ENCODE measurements around the gene KCNA4.
"Not testable (repeated sequence)": the region's sequence is repeated elsewhere in the genome, so short reads cannot be mapped to it uniquely, and the experiment has no call there.

The KCNA4 gene

GRCh38 chr11:30016588-30017363 is at the start of gene KCNA4:
TSS of gene KCNA4 (minus strand) at chr11:30017030. CDS start at chr11:30012678, 4,352 bp downstream.
- DNase-seq (ENCODE audit: extremely low read depth in 1 of 2, low read depth in 1 of 2) = no peak

- DNase-seq (ENCODE audit: extremely low read depth in 1 of 2, low read depth in 1 of 2) = no peak
Observed at GRCh38 chr11:30062103-30062502, 45.3 kb upstream of the KCNA4 start.

GRCh38 chr11:30059172-30059815 is 42.5 kb upstream of the KCNA4 start:
- no peak for DNase-seq (ENCODE audit: extremely low read depth in 1 of 2, low read depth in 1 of 2)

GRCh38 chr11:30049214-30049613 is 32.4 kb upstream of the KCNA4 start:
- no peak for DNase-seq (ENCODE audit: extremely low read depth in 1 of 2, low read depth in 1 of 2)

- no peak for DNase-seq (ENCODE audit: extremely low read depth in 1 of 2, low read depth in 1 of 2)
Observed at GRCh38 chr11:30046578-30046945, 29.7 kb upstream of the KCNA4 start.

DNA sequence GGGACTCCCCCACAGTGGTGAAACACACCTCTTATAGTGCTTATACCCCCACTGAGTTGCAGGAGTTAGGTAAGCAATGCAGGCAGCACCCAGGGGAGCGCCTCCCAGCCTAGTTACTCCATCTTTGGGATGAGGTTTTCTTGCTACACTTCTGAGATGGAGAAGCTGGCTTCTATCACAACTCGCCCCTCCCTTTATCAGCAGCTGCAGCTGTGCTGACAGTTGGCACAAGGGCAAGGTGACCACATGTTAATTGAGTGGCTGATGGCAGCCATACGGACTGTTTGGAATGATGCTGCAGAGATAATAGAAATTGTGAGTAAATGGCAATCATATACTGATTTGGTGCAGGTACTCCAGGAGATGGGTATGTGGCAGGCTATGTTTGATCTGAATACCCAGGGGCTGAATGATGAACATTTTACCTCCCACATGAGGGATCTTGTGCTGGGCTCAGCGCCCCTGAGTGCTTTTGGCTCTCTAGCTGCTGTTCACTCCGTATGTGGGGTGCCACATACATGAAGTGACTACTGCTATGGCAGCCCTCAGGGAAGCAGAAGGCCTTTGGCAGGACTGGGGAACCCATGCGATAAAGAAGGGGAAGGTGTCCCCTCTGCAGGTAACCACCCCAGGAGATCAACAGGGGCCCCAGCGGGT is 29.2 kb upstream of the KCNA4 start:
- no peak for DNase-seq (ENCODE audit: extremely low read depth in 1 of 2, low read depth in 1 of 2)

- no peak for DNase-seq (ENCODE audit: extremely low read depth in 1 of 2, low read depth in 1 of 2)
Observed at GRCh38 chr11:30045144-30045543, 28.3 kb upstream of the KCNA4 start.

DNA sequence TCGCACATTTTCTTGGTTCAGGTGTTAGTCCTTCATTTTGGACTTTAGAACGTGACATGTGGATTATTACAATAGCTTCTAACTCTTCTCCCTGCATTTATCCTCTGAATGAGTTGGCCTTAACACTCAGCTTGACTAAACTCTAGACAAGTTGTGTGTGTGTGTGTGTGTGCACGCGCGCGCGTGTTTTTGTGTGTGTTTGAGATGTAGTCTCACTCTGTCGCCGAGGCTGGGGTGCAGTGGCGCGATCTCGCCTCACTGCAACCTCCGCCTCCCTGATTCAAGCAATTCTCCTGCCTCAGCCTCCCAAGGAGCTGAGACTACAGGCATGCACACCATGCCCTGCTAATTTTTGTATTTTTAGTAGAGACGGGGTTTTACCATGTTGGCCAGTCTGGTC is 24.3 kb upstream of the KCNA4 start:
- DNase-seq (ENCODE audit: extremely low read depth in 1 of 2, low read depth in 1 of 2) = no peak

DNA sequence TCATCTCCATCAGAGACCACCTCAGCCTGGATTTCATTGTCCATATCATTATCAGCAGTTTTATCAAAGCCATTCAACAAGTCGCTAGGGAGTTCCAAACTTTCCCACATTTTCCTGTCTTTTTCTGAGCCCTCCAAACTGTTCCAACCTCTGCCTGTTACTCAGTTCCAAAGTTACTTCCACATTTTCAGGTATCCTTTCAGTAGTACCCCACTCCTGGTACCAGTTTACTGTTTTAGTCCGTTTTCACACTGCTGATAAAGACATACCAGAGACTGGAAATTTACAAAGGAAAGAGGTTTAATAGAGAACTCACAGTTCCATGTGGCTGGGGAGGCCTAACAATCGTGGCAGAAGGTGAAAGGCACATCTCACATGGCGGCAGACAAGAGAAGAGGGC is 17.9 kb upstream of the KCNA4 start:
- not testable (repeated sequence) for DNase-seq (ENCODE audit: extremely low read depth in 1 of 2, low read depth in 1 of 2)

- DNase-seq (ENCODE audit: extremely low read depth in 1 of 2, low read depth in 1 of 2) = not testable (repeated sequence)
Observed at GRCh38 chr11:30034166-30034565, 17.3 kb upstream of the KCNA4 start.

- DNase-seq (ENCODE audit: extremely low read depth in 1 of 2, low read depth in 1 of 2) = no peak
Observed at GRCh38 chr11:30025396-30026139, 8.7 kb upstream of the KCNA4 start.

DNA sequence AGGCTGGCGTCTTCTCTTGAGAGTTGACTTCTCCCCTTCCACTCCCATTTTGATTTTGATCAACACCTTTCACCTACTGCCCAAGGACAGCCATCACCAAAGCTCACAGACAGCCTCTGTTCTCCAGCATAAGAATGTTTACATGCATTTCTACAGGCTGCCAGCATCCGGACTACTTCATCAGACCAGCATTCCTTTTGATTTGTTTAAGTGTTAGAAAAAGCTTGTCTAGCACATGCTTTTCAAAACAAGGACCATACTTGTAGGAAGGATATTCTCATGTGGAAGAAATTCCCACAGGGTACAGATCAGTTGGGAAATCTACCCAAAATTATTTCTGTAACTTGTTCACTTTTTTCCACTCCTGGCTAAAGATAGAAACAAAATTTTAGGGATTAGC is 6.2 kb upstream of the KCNA4 start:
- DNase-seq (ENCODE audit: extremely low read depth in 1 of 2, low read depth in 1 of 2) = no peak

- DNase-seq (ENCODE audit: extremely low read depth in 1 of 2, low read depth in 1 of 2) = no peak
Observed at GRCh38 chr11:30019481-30019880, 2.7 kb upstream of the KCNA4 start.

DNA sequence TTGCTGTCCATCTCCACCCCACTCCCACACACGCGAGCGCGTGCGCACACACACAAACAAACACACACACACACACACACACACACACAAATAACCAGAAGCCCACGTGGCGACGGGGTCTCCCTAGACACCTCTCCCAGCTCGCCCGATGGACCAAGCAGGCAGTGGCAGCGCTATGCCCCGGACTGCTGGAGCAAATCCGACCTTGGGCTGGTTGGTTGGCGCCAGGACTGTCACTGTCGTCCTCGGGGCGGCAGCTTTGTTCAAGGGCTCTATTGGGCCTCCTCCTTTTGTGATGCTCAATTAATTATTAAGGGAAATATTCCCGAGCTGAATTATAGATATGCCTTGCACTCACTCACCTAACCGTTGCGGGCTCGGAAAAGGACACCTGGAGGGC is 1.7 kb upstream of the KCNA4 start:
- DNase-seq (ENCODE audit: extremely low read depth in 1 of 2, low read depth in 1 of 2) = no peak

- no peak for DNase-seq (ENCODE audit: extremely low read depth in 1 of 2, low read depth in 1 of 2)
Observed at GRCh38 chr11:30017445-30017895, 640 bp upstream of the KCNA4 start.

GRCh38 chr11:30015725-30016412 is 961 bp downstream of the KCNA4 start:
- no peak for DNase-seq (ENCODE audit: extremely low read depth in 1 of 2, low read depth in 1 of 2)

- DNase-seq (ENCODE audit: extremely low read depth in 1 of 2, low read depth in 1 of 2) = no peak
Observed at GRCh38 chr11:30012346-30012745, 4.5 kb downstream of the KCNA4 start.

DNA sequence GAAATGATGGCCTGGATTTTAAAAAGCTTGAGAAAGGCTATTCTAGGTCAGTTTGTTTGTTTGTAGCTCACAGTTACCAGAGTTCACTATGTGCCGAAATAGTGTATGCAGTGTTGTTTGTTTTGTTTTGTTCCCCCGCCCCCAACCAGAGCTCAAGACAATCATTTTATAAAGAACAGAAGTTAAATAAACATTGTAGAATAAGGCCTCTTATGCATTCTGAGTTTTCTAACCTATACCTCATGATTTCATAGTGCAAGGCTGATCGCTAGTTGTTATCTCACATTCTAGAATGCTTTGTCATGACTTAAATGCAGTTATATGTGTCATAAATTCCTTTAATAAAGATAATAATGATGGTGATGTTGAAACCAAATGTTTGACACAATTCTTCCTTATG is 7.8 kb downstream of the KCNA4 start:
- no peak for DNase-seq (ENCODE audit: extremely low read depth in 1 of 2, low read depth in 1 of 2)

GRCh38 chr11:30006876-30007275 is 10.0 kb downstream of the KCNA4 start:
- DNase-seq (ENCODE audit: extremely low read depth in 1 of 2, low read depth in 1 of 2) = no peak

DNA sequence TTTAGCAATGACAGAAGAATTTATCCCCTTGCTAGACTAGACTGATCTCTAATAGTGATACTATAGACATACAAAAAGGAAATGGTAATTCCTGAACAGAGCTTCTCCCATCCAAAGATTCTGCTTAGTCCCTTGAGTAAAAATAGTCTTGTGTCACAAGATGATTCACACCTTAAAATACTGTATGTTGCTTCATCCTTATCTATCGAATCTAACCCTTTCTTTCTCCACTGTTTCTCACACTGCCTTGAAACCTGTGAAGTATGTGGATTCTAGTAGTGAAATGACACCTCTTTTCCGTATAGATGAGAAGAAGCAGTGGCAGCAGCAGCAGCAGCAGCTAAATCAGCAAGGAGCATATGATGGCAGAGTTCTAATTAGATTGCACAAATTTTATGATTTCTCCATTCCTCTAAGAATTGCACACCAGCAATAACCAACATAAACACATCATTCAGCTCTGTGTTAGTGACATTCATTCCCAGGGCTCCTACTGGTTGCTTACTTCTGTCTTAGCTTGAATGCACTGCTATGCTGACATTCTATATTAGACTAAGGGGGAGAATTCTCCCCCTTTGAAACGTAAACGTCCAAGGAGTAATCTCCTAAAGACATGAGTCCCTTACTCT is 14.6 kb downstream of the KCNA4 start:
- no peak for DNase-seq (ENCODE audit: extremely low read depth in 1 of 2, low read depth in 1 of 2)
